HEK293 (cell line): Measurements from ENCODE around the gene KCNJ16.

ENCODE experiments used
- CTCF ChIA-PET: fragments of 350-600 bp; formaldehyde crosslinking; extraction: SDS; loops from one replicate; lab custom pipeline; 2021; ENCODE audit warnings: antibody characterized with exemption; lab: Yijun Ruan, JAX
- POLR2A ChIA-PET: fragments of 300-600 bp; formaldehyde crosslinking; extraction: SDS; loops from one replicate; lab custom pipeline; 2020; ENCODE audit warnings: antibody characterized with exemption, inconsistent platforms; lab: Yijun Ruan, JAX
- H3K27ac ChIP-seq: fragments of 200-500 bp; sonication (Bioruptor generic); 2 replicates; pipeline ENCODE4 v1.5.1; 2014; ENCODE audit warnings: low read depth, low read length, control low read depth, inconsistent platforms; ENCODE audit errors: extremely low read depth
- H3K36me3 ChIP-seq, 2 experiments: fragments of 200-500 bp in 1 of 2; sonication (Bioruptor generic) in 1 of 2; 1 replicate in 1 of 2; 2 replicates in 1 of 2; pipeline ENCODE4 v1.5.1; 2014 to 2017; ENCODE audit warnings: inconsistent platforms in 2 of 2, low read length in 2 of 2; ENCODE audit not compliant: control insufficient read depth in 2 of 2, insufficient read depth in 1 of 2
- H3K4me1 ChIP-seq: fragments of 200-500 bp; sonication (Bioruptor generic); 2 replicates; pipeline ENCODE4 v1.5.1; 2014; ENCODE audit warnings: mild to moderate bottlenecking, low read length, inconsistent platforms; ENCODE audit not compliant: control insufficient read depth, insufficient read depth
- H3K4me3 ChIP-seq: 2 replicates; pipeline ENCODE4 v1.5.1; 2011; ENCODE audit warnings: low read depth, mild to moderate bottlenecking, control low read depth, low read length, moderate library complexity
- H3K9me3 ChIP-seq: fragments of 200-500 bp; sonication (Bioruptor generic); 2 replicates; pipeline ENCODE4 v1.5.1; 2014; ENCODE audit warnings: low read depth, low read length, inconsistent platforms; ENCODE audit not compliant: control insufficient read depth, insufficient read depth
- GLIS2 ChIP-seq: fragments of 450-650 bp; formaldehyde crosslinking; IDR thresholded peaks from 2 replicates; pipeline ENCODE4 v1.5.1; 2016; ENCODE audit warnings: missing biosample characterization, missing genetic modification characterization
- HOXD13 ChIP-seq: sonication (generic); formaldehyde crosslinking; IDR thresholded peaks from 2 replicates; pipeline ENCODE4 v1.8.0; 2022; ENCODE audit warnings: missing genetic modification reagents, borderline replicate concordance
- KLF10 ChIP-seq: fragments of 450-650 bp; IDR thresholded peaks from 2 replicates; pipeline ENCODE4 v1.5.1; 2018; ENCODE audit warnings: missing biosample characterization, mild to moderate bottlenecking, missing genetic modification characterization
- KLF7 ChIP-seq: fragments of 450-650 bp; formaldehyde crosslinking; IDR thresholded peaks from 2 replicates; pipeline ENCODE4 v1.5.1; 2016; ENCODE audit warnings: missing biosample characterization, missing genetic modification characterization, borderline replicate concordance
- MYNN ChIP-seq: fragments of 450-650 bp; formaldehyde crosslinking; IDR thresholded peaks from 2 replicates; pipeline ENCODE4 v1.5.1; 2016; ENCODE audit warnings: missing biosample characterization, missing genetic modification characterization, borderline replicate concordance
- PRDM1 ChIP-seq: fragments of 450-650 bp; formaldehyde crosslinking; IDR thresholded peaks from 2 replicates; pipeline ENCODE4; 2016; ENCODE audit warnings: missing biosample characterization, missing genetic modification characterization
- PRDM6 ChIP-seq: fragments of 450-650 bp; formaldehyde crosslinking; IDR thresholded peaks from 2 replicates; pipeline ENCODE4 v1.5.1; 2017; ENCODE audit warnings: missing biosample characterization, missing genetic modification characterization
- RBAK ChIP-seq: fragments of 450-650 bp; formaldehyde crosslinking; IDR thresholded peaks from 2 replicates; pipeline ENCODE4 v1.5.1; 2016; ENCODE audit warnings: missing biosample characterization, missing genetic modification characterization
- TRIM28 ChIP-seq: IDR thresholded peaks from 2 replicates; pipeline ENCODE4 v1.6.1; 2011; ENCODE audit warnings: low read length, control low read depth, borderline replicate concordance
- WT1 ChIP-seq: fragments of 450-650 bp; formaldehyde crosslinking; IDR thresholded peaks from 2 replicates; pipeline ENCODE4 v1.5.1; 2016; ENCODE audit warnings: missing biosample characterization, missing genetic modification characterization
- ZBTB17 ChIP-seq: fragments of 450-650 bp; formaldehyde crosslinking; IDR thresholded peaks from 2 replicates; pipeline ENCODE4 v1.5.1; 2016; ENCODE audit warnings: missing biosample characterization, missing genetic modification characterization
- ZBTB20 ChIP-seq: fragments of 450-650 bp; formaldehyde crosslinking; IDR thresholded peaks from 2 replicates; pipeline ENCODE4 v1.5.1; 2016; ENCODE audit warnings: missing biosample characterization, missing genetic modification characterization
- ZBTB48 ChIP-seq: fragments of 450-650 bp; formaldehyde crosslinking; IDR thresholded peaks from 2 replicates; pipeline ENCODE4 v1.5.1; 2016; ENCODE audit warnings: missing biosample characterization, missing genetic modification characterization
- ZFP37 ChIP-seq: fragments of 450-650 bp; formaldehyde crosslinking; IDR thresholded peaks from 2 replicates; pipeline ENCODE4 v1.5.1; 2016; ENCODE audit warnings: missing biosample characterization, missing genetic modification characterization
- ZNF169 ChIP-seq: fragments of 450-650 bp; formaldehyde crosslinking; IDR thresholded peaks from 2 replicates; pipeline ENCODE4 v1.5.1; 2016; ENCODE audit warnings: missing biosample characterization, missing genetic modification characterization
- ZNF175 ChIP-seq: fragments of 450-650 bp; formaldehyde crosslinking; IDR thresholded peaks from 2 replicates; pipeline ENCODE4 v1.5.1; 2016; ENCODE audit warnings: missing biosample characterization, missing genetic modification characterization
- ZNF184 ChIP-seq: fragments of 450-650 bp; IDR thresholded peaks from 2 replicates; pipeline ENCODE4 v1.5.1; 2018; ENCODE audit warnings: missing biosample characterization, mild to moderate bottlenecking, missing genetic modification characterization
- ZNF266 ChIP-seq: fragments of 450-650 bp; formaldehyde crosslinking; IDR thresholded peaks from 2 replicates; pipeline ENCODE4 v1.5.1; 2016; ENCODE audit warnings: missing biosample characterization, missing genetic modification characterization, low read depth
- ZNF280C ChIP-seq: fragments of 450-650 bp; formaldehyde crosslinking; IDR thresholded peaks from 2 replicates; pipeline ENCODE4 v1.5.1; 2016; ENCODE audit warnings: missing biosample characterization, missing genetic modification characterization
- ZNF501 ChIP-seq: fragments of 450-650 bp; formaldehyde crosslinking; IDR thresholded peaks from 2 replicates; pipeline ENCODE4 v1.5.1; 2016; ENCODE audit warnings: missing biosample characterization, missing genetic modification characterization
- ZNF510 ChIP-seq: fragments of 450-650 bp; formaldehyde crosslinking; IDR thresholded peaks from 2 replicates; pipeline ENCODE4 v1.5.1; 2018; ENCODE audit warnings: mild to moderate bottlenecking, missing genetic modification characterization, missing biosample characterization; ENCODE audit not compliant: insufficient replicate concordance
- ZNF513 ChIP-seq: fragments of 450-650 bp; IDR thresholded peaks from 2 replicates; pipeline ENCODE4 v1.5.1; 2018; ENCODE audit warnings: missing biosample characterization, missing genetic modification characterization
- ZNF585B ChIP-seq: fragments of 450-650 bp; formaldehyde crosslinking; IDR thresholded peaks from 2 replicates; pipeline ENCODE4 v1.5.1; 2016; ENCODE audit warnings: missing biosample characterization, missing genetic modification characterization
- ZNF596 ChIP-seq: fragments of 450-650 bp; IDR thresholded peaks from 2 replicates; pipeline ENCODE4 v1.5.0; 2018; ENCODE audit warnings: missing biosample characterization, mild to moderate bottlenecking, missing genetic modification characterization, moderate library complexity
- ZNF639 ChIP-seq: fragments of 450-650 bp; formaldehyde crosslinking; IDR thresholded peaks from 2 replicates; pipeline ENCODE4 v1.5.1; 2016; ENCODE audit warnings: missing biosample characterization, missing genetic modification characterization
- ZNF76 ChIP-seq: fragments of 450-650 bp; formaldehyde crosslinking; IDR thresholded peaks from 2 replicates; pipeline ENCODE4; 2016; ENCODE audit warnings: low read depth, missing biosample characterization, missing genetic modification characterization, borderline replicate concordance

KCNJ16 gene

GRCh38 chr17:70091005-70091568, 16.1 kb downstream of the KCNJ16 start (continued):
- TF ChIP-seq ZBTB20, result no peak

GRCh38 chr17:70091696-70092095, 16.7 kb downstream of the KCNJ16 start:
- Histone ChIP-seq H3K27ac (no peak overlapping the region), H3K4me1 (peaks cover 14% of the 10 kb centered on the region), H3K36me3 (no peaks in the 10 kb centered on the region), H3K4me3 (no peak overlapping the region), H3K9me3 (no peaks in the 10 kb centered on the region)
- POLR2A ChIA-PET, result no interaction called here
- TF ChIP-seq ZNF184 (tag by site-specific recombination) (no peak), HOXD13 (CRISPR knock-in tag) (no peak), MYNN (tag by site-specific recombination) (no peak), ZNF175 (no peak), ZNF501 (tag by site-specific recombination) (no peak), WT1 (tag by site-specific recombination) (0 out of 2 replicates have a peak, but pooled peaks have one; percentile 37), ZNF280C (tag by site-specific recombination) (no peak), ZBTB48 (tag by site-specific recombination) (no peak), ZNF510 (tag by site-specific recombination) (no peak), ZNF169 (tag by site-specific recombination) (no peak), PRDM6 (tag by site-specific recombination) (0 out of 2 replicates have a peak, but pooled peaks have one; percentile 8), KLF7 (no peak), GLIS2 (tag by site-specific recombination) (no peak), KLF10 (tag by site-specific recombination) (no peak), ZNF596 (tag by site-specific recombination) (no peak), TRIM28 (0 out of 2 replicates have a peak, but pooled peaks have one; percentile 42), ZFP37 (no peak), ZNF266 (tag by site-specific recombination) (no peak), RBAK (no peak), ZNF513 (tag by site-specific recombination) (no peak), PRDM1 (tag by site-specific recombination) (no peak), ZNF639 (tag by site-specific recombination) (no peak), ZBTB17 (tag by site-specific recombination) (no peak), ZNF585B (tag by site-specific recombination) (no peak), ZNF76 (no peak)
- CTCF ChIA-PET, result interaction anchor here (1.2 kb wide), 1 partner anchor 368 kb away, joined by 9 read pairs; no protein-coding TSS in a partner anchor
